Measurements from ENCODE around the gene CDCA3. TPM values are rescaled to one million over a fixed set of nuclear protein-coding genes. Genes with fewer than 3 reads are reported as not detected.

The CDCA3 gene
- total RNA-seq, 1 experiment from 2014 or later, result 92.0 TPM

- H3K4me2 ChIP-seq (ENCODE audit: low read length), result no peak overlapping the region
- H3K27me3 ChIP-seq (ENCODE audit: low read length), result no peaks in the 10 kb centered on the region
- no peak overlapping the region for H3K4me3 ChIP-seq (ENCODE audit: low read length)
- H3K79me2 ChIP-seq (ENCODE audit: low read length), result no peaks in the 10 kb centered on the region
- TF ChIP-seq EZH2 (IDR thresholded peaks at IDR 0.05; ENCODE audit: low read length, unreplicated experiment), result no peak
- TF ChIP-seq EZH2phosphoT487 (IDR thresholded peaks at IDR 0.05; ENCODE audit: borderline replicate concordance, low read length), result no peak
- no peak for TF ChIP-seq CTCF (conservative IDR thresholded peaks at IDR 0.05; ENCODE audit: low read depth, low read length)
- BruUV-seq (replicated peaks), result no TSS peak
- H3K4me1 ChIP-seq (ENCODE audit: insufficient read depth, low read length), result no peaks in the 10 kb centered on the region
- intact Hi-C loops (cut with micrococcal nuclease), result no loop called here
- H3K36me3 ChIP-seq (ENCODE audit: low read depth, low read length), result no peaks in the 10 kb centered on the region
- no peaks in the 10 kb centered on the region for H3K9me2 ChIP-seq (replicated peaks; ENCODE audit: low read length)
- no peaks in the 10 kb centered on the region for H3K9me3 ChIP-seq (ENCODE audit: low read length)
- ATAC-seq (no peak), DNase-seq (no peak)
- H3K9ac ChIP-seq (ENCODE audit: low read length), result no peak overlapping the region
- POLR2A ChIA-PET (ENCODE audit: unreplicated experiment), result interaction anchor here (0.6 kb wide), 1 partner anchor 14 kb away, joined by 4 read pairs; the partner anchor contains the start of gene CDCA3
- no peaks in the 10 kb centered on the region for H3F3A ChIP-seq (ENCODE audit: low read length, unreplicated experiment)
- no peak overlapping the region for H2AFZ ChIP-seq (ENCODE audit: low read length)
- no peak overlapping the region for H3K27ac ChIP-seq (ENCODE audit: low read length)
- no peaks in the 10 kb centered on the region for H4K20me1 ChIP-seq (ENCODE audit: low read length)
- CTCF ChIA-PET, result no interaction called here
Measured at GRCh38 chr12:6837370-6838060, 13.6 kb downstream of the CDCA3 start.

- Histone ChIP-seq H3F3A (ENCODE audit: low read length, unreplicated experiment) (no peaks in the 10 kb centered on the region), H3K9me2 (replicated peaks; ENCODE audit: low read length) (no peaks in the 10 kb centered on the region), H3K9ac (ENCODE audit: low read length) (no peak overlapping the region), H3K4me1 (ENCODE audit: insufficient read depth, low read length) (no peaks in the 10 kb centered on the region), H3K79me2 (ENCODE audit: low read length) (no peaks in the 10 kb centered on the region), H3K36me3 (ENCODE audit: low read depth, low read length) (no peaks in the 10 kb centered on the region), H4K20me1 (ENCODE audit: low read length) (no peaks in the 10 kb centered on the region), H3K4me3 (ENCODE audit: low read length) (no peak overlapping the region), H3K27ac (ENCODE audit: low read length) (no peak overlapping the region), H3K9me3 (ENCODE audit: low read length) (no peaks in the 10 kb centered on the region), H3K4me2 (ENCODE audit: low read length) (no peak overlapping the region), H2AFZ (ENCODE audit: low read length) (no peak overlapping the region), H3K27me3 (ENCODE audit: low read length) (no peaks in the 10 kb centered on the region)
- no peak for ATAC-seq
- CTCF ChIA-PET, result no interaction called here
- POLR2A ChIA-PET (ENCODE audit: unreplicated experiment), result interaction anchor here (0.6 kb wide), 1 partner anchor 14 kb away, joined by 4 read pairs; the partner anchor contains the start of gene CDCA3
- DNase-seq, result no peak
- TF ChIP-seq EZH2phosphoT487 (IDR thresholded peaks at IDR 0.05; ENCODE audit: borderline replicate concordance, low read length) (no peak), EZH2 (IDR thresholded peaks at IDR 0.05; ENCODE audit: low read length, unreplicated experiment) (no peak), CTCF (conservative IDR thresholded peaks at IDR 0.05; ENCODE audit: low read depth, low read length) (no peak)
- BruUV-seq (replicated peaks), result no TSS peak
- intact Hi-C loops (cut with micrococcal nuclease), result no loop called here
Measured at GRCh38 chr12:6836851-6837250, 14.2 kb downstream of the CDCA3 start.

- no peak overlapping the region for H3K4me3 ChIP-seq (ENCODE audit: low read length)
- H3K9me3 ChIP-seq (ENCODE audit: low read length), result no peaks in the 10 kb centered on the region
- ChIA-PET CTCF (interaction anchor here (0.6 to 0.7 kb wide), 2 partner anchors 17 to 111 kb away, joined by 3 to 4 read pairs; partner anchors contain the start of gene COPS7A), POLR2A (ENCODE audit: unreplicated experiment) (no interaction called here)
- H2AFZ ChIP-seq (ENCODE audit: low read length), result no peak overlapping the region
- no peaks in the 10 kb centered on the region for H3K36me3 ChIP-seq (ENCODE audit: low read depth, low read length)
- no peaks in the 10 kb centered on the region for H3K4me1 ChIP-seq (ENCODE audit: insufficient read depth, low read length)
- H3K27ac ChIP-seq (ENCODE audit: low read length), result no peak overlapping the region
- no peak overlapping the region for H3K4me2 ChIP-seq (ENCODE audit: low read length)
- no peaks in the 10 kb centered on the region for H3K9me2 ChIP-seq (replicated peaks; ENCODE audit: low read length)
- DNase-seq (no peak), ATAC-seq (no peak)
- no peaks in the 10 kb centered on the region for H4K20me1 ChIP-seq (ENCODE audit: low read length)
- H3K9ac ChIP-seq (ENCODE audit: low read length), result no peak overlapping the region
- H3K27me3 ChIP-seq (ENCODE audit: low read length), result no peaks in the 10 kb centered on the region
- intact Hi-C loops (cut with micrococcal nuclease), result no loop called here
- no peaks in the 10 kb centered on the region for H3K79me2 ChIP-seq (ENCODE audit: low read length)
- H3F3A ChIP-seq (ENCODE audit: low read length, unreplicated experiment), result no peaks in the 10 kb centered on the region
- TF ChIP-seq CTCF (conservative IDR thresholded peaks at IDR 0.05; ENCODE audit: low read depth, low read length) (no peak), EZH2 (IDR thresholded peaks at IDR 0.05; ENCODE audit: low read length, unreplicated experiment) (no peak), EZH2phosphoT487 (IDR thresholded peaks at IDR 0.05; ENCODE audit: borderline replicate concordance, low read length) (no peak)
- no TSS peak for BruUV-seq (replicated peaks)
Measured at GRCh38 chr12:6834873-6835272, 16.2 kb downstream of the CDCA3 start.

Data from PC-3 (cell line).